HG03064 (cell line): ENCODE measurements around the gene ALDH1L1.

Experiments used
- ATAC-seq: cut with Tn5 transposase; IDR thresholded peaks from one replicate; pipeline ENCODE4 v1.9.1; 2021; ENCODE audit warnings: low read depth; ENCODE audit not compliant: unreplicated experiment

The ALDH1L1 gene

DNA sequence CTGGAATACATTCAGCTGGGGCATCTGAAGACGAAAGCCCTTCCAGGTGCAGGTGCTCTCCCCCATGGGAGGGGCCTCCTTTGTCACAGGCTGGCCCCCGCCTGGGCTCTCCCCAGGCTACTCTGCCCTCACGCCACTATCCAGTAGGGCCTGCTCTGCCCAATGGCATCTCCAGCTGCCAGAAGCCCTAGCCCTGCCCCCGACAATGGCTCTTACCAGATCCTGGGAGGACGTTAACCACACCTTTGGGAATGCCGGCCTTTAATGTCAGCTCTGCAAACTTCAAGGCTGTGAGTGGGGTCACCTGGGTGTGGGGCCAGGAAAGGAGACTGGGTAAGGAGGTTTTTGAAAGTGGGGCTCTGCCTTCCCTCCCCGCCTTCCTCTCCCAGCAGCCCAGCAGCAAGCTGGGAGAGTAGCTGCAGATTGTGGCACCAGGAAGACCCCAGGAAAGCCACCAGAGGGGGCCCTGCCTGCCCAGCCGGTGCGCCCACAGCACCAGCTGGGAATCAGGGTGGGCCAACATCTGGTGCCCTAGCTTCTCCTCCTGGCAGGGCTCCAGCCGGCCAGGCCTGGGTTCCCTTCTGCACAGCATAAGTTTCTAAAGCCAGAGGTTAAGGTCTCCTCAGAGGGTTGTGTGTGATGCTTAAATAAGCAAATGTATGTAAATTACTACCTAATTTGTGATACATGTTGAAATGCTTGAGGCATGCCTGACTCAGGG, 56.1 kb downstream of the ALDH1L1 start:
- ATAC-seq: no peak

GRCh38 chr3:126121632-126122031, 58.8 kb downstream of the ALDH1L1 start:
- no peak for ATAC-seq

- no peak for ATAC-seq
These were observed 59.3 kb downstream of the ALDH1L1 start for GRCh38 chr3:126121074-126121473.

- no peak for ATAC-seq
These were observed 60.4 kb downstream of the ALDH1L1 start for GRCh38 chr3:126119976-126120375.

DNA sequence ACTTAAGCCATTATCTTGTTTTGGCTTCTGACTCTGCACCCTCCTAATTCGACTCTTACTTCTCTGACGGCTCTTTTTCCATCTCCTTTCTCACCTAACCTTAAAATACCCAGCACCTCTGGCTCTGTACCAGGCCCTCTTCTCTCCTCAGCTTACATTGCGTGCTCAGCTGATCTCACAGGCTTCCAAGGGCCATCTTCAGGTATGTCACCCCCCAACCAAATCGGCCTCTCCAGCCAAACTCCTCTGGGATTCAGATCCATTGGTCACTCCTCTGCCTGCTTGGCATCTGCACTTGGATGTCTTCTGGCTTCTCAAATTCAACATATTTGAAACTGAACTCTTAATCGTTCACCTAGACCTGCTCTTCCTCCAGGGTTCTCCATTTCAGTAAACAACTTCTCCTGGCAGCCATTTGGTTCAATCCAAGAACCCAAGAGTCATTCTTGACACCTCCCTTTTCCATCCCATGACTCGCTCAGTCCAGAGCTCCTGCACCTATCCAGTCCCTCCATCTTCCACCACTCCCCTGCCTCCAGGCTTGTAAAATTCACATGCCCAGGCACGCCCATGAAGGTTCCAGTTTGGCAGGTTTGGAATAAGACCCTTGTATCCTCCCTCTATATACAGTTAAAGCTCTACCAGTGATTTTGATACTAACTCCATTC, 61.2 kb downstream of the ALDH1L1 start:
- no peak for ATAC-seq

DNA sequence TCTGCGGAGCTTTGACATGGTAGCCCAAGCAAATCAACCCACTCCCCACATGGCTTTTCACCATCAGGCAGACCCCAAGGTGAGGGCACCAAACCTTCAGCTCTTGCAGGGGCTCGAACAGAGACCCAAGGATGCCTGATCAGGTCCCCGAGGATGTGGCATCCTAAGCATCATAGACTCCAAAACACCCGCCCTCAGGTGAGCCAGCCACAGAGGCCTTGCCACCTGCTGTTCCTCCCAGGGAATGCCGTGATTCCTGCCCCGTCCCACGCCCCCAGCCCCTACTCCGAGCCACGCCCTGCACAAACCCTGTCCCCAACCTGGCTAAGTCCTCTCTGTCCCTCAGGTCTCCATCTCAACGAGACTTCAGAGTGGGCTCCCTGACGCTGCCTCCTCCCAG, 61.8 kb downstream of the ALDH1L1 start:
- ATAC-seq: no peak

GRCh38 chr3:126117786-126118185, 62.6 kb downstream of the ALDH1L1 start:
- no peak for ATAC-seq

DNA sequence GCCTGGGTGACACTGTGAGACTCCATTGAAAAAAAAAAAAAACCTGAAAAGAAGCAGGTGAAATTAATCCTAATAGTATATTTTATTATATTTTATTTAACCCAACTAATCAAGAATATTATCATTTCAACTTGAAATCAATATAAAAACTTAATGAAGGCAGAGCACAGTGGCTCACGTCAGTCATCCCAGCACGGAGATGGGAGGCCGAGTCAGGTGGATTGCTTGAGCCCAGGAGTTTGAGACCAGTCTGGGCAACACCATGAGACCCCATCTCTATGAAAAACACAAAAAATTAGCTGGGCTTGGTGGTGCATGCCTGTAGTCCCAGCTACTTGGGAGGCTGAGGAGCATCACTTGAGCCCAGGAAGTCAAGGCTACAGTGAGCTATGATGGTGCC, 63.2 kb downstream of the ALDH1L1 start:
- ATAC-seq: no peak

DNA sequence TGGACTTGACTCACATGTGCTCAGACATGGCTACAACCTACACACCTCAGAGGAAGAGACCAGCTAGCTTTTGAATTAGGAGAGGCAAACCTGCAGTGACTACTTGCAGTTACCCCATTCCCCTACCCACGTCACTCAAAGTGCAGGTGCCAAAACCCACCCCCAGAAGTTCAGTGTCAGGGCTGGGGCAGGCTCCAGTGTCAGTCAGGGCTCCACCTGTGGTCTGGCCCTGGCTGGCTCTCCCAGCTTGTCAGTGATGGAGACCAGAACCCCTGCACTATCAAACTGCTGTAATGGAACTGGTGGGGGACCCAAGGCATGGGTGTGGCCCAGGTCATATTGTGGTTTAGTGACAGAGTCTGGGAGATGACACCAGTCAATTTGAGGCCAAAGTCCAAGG, 63.9 kb downstream of the ALDH1L1 start:
- no peak for ATAC-seq

- ATAC-seq: no peak
These were observed 65.7 kb downstream of the ALDH1L1 start for GRCh38 chr3:126114443-126115386.

DNA sequence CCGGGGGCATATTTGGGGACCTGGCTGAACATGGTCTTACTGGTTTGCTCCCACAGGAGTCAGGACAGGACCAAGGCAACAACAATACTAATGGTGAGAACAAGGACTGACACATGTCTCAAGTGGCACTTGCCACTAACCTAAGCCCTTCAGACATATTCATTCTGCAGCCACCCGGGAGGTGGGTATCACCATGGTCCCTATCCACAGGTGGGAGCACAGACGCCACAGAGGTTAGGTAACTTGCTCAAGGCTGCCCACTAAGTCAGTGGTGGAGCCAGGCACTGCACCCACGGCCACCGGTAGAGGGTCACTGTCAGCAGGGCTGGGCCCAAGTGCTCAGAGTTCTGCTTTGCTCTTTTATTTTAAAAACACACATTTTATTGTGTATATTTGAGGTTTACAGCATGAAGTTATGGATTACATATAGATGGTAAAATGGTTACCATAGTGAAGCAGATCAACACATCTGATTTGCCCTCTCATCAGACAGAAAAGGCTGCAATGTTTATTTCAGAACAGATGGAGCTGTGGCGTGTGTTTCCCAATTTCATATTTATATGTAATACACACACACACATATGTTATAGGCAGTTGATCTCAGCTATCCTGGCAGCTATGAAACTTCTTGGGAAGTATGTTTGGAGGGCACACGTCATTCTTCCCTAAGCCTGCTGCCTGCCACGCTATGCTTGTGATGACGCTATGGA, 66.5 kb downstream of the ALDH1L1 start:
- no peak for ATAC-seq

DNA sequence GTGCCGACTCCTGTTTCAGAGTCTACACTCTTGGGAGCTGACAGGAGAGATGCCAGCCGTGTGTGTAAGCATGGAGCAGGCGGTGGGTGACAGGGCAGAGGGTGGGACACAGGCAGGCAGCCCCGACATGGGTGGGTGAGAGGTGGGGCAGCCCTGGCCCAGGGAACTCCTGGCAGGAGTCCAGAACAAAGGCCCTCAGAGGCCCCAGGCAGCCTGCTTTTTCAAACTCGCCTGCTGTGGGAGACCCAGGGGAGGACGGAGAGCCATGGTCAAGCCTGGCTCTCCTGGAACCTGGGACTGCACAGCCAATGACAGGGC, 67.2 kb downstream of the ALDH1L1 start:
- ATAC-seq: no peak

- ATAC-seq: no peak
These were observed 67.7 kb downstream of the ALDH1L1 start for GRCh38 chr3:126112531-126113237.

DNA sequence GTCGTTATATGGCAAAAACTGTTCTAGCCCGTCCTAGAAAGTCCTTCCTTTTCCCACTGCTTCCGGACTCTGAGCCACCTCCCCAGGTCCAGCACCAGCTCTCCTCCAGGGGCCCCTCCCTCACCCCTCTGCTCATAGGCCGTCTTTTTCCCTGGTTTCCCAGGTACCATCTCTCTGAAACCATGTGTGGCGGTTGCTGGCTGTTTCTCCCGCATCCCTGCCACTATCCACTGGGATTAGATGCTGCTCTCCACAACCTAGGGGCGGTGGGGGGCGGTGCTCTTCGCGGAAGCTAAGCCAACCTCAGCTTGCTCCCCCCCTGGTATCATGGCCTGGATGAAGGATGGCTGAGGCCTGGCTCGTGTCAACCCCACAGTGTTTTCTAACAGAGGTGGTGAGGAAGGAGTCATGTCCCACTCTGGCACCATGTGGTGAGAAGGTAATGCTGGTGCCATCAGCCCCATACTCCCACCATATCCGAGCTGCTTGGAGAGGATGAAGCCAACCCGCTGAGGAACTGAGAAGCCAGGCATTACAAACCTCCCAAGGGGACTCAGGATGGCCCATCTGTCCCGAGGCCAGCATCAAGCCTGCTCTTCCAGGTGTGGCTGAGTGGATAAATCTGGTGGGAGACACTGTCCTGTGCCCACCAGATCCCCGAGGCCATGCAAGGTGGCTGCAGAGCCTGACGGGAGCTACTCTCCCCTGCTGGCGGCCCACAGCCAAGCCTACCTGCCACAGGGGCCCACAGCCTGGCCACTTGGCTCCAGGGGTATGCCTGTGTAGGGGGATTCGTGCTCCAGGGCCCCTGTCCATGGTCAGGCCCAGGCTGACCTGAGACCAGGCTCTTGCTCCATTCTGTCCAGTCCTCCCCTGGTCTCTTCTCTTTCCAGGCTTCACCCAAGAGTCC, 68.6 kb downstream of the ALDH1L1 start:
- ATAC-seq: no peak

GRCh38 chr3:126111126-126111551, 69.2 kb downstream of the ALDH1L1 start:
- ATAC-seq: no peak

DNA sequence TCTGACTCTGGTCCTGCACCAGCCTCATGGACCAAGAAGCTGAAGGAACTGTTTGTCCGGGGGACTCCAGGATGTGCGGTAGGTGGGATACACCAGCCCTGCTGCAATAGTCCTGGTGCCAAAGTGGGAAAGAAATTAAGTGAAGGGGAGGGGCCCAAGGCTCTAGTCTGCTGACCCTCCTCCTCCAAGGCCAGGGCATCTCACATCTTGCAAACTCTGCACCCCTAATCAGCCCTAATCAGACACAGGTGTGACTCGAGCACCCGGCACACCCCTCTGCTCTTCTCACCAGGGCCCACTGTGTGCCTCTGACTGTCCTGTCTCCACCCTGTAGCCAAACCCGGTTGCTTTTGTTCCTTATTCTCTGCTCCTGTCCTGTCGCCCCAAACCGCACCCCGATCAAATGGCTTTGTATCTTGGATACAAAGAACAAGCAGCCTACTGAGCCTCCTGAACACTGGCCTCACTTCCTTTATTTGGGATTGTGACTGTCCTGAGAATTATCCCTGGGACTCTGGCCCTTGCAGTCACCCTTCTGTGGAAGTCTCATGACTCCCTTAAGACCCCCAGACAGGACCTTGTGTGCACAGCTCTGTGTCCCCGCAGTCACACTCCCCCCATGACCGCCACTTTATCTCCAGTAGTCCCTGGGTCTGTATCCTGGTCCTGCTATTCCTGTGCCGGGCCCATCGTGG, 69.8 kb downstream of the ALDH1L1 start:
- ATAC-seq: no peak

GRCh38 chr3:126109880-126110235, 70.5 kb downstream of the ALDH1L1 start:
- no peak for ATAC-seq

GRCh38 chr3:126109146-126109879, 71.1 kb downstream of the ALDH1L1 start:
- ATAC-seq: no peak
